Stimulated activated CD8-positive, alpha-beta memory T cell treated with anti-CD3 and anti-CD28 coated beads, Interleukin-12 subunit alpha, Interleukin-12 subunit beta, amount 100 ng/mL, for 24 hours (primary cell): Measurements from ENCODE around the gene SUN5.

Experiments used
- DNase-seq: peaks from one replicate; pipeline ENCODE4 v3.0.0-alpha.2; 2020; ENCODE audit errors: extremely low read depth

SUN5 gene

DNA sequence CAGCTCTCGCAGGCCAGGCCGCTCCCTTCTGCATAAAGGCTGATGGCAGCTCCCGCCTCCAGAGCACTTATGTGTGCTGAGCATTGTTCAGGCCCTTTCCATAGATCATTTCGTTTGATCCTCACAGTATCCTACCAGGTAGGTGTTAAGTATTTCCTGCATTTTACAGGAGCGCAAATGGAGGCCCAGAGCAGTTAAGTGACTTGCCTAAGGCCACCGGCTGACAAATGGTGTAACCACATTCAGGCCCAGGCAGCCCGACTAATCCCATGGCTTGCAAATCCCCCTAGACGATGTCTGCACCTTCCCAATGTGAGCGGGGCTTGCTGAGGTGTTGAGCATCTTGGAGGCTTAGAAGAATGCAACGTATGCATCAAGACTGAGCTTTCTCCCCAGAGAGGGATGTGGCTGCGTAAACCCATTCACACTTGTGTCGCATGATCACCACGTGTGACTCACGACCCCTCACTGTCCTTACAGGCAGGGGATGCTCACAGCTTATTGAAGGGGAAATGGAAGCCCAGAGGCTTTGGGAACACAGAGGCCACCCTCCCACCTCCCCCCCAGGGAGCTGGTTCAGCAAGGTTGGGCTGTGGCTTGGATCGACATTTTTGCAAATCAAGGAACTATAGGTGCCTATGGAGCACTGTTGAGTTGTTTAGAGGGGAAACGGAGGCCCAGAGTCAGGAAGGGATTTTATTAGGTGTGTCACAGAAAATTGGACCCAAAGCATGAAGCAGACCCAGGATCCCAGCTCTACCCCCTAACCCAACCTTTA is 10.3 kb upstream of the SUN5 start:
- no peak for DNase-seq

DNA sequence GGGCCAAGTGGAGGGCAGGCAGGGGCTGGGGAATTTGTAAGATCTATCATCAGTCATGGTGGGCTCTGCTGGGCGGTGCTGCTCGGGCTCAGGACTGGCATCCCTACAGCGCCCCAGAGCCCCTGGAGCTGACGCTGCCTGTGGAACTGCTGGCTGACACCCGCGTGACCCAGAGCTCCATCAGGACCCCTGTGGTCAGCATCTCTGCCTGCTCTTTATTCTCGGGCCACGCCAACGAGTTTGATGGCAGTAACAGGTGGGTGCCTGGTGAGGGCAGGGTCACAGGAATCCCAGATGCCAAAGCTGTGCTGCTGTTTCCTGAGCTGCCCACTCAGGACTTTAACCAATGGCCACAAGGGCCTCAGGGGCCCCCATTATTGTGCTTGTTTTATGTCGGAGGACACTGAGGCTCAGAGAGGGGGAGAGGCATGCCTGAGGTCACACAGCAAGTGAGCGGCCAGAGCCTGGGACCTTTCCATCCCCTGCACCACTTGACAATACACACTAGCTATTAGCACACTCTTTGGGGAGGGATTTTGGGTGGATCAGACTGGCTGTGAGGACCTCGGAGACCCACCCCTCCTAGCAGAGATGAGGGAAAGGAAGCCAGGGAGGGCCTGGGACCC is 9.6 kb upstream of the SUN5 start:
- DNase-seq, result no peak

DNA sequence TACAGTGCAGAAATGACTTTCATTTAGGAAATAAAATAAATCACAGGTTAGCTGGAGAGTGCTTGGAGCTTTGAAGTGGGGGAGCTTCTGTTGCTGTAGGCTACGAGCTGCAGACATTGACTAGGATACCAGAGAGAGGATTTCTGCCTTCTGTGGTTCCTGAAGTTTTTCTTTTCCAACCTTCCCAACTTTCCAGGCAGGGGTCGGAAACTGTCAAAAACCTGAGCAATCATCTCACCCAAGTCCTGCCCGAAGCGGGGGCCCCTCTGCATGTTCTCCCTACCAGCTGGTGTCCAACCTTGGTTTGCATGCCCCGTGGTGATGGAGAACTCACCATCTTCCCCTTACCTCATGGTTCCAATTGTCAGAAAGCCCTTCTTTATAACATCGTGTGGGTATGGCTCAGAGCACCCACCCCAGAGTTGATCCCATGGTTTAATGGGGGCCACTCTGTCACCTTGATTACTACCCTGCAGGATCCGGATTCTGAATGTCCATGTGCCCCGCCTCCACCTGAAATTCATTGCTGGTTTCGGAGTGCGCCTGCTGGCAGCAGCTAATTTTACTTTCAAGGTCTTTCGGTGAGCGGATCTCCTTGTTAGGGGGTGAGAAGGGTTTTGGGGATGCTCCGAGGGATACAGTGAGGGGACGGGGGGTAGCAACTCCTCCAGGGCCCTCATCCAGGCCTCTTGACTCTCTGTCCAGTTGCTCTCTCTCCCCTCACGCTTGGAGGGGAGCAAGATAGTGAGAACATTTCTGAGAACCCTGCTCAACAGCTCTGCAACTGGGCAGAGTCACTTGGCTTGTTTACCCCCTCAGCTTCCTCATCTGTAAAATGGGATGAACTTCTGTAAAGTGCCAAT is 8.3 kb upstream of the SUN5 start:
- DNase-seq, result no peak

DNA sequence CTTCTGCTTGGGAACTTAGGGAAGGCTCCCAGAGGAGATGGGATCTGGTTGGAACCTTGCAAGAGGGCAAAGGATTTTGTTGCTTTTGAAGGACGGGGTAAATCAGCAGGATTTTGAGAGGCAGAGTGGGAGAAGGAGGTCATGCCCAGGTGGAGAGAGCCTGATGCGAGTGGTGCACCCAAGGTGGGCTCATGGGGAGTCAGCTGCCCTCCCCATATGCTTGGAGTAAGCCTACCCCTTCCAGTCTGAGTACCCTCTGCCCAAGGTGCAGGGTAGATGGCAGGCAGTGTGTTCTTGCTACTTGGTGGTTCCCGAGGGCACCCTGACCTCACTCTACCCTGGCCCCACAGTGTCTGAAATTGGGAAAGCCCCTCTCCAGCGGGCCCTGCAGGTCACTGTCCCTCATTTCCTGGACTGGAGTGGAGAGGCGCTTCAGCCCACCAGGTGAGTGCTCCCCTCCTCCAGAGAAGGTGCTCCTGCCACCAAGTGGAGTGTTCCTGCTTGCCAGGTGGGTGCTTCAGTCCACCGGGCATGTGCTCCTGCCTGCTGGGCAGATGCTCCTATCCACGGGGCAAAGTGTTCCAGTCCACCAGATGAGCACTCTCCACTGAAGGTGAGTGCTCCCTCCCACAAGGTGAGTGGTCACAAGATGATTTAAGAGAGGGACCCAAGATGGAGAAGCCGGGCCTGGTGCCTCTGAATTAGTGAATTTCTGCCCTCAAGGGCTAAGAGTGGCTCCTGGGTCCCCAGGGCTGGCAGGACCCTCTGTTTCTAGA is 6.6 kb upstream of the SUN5 start:
- no peak for DNase-seq

DNA sequence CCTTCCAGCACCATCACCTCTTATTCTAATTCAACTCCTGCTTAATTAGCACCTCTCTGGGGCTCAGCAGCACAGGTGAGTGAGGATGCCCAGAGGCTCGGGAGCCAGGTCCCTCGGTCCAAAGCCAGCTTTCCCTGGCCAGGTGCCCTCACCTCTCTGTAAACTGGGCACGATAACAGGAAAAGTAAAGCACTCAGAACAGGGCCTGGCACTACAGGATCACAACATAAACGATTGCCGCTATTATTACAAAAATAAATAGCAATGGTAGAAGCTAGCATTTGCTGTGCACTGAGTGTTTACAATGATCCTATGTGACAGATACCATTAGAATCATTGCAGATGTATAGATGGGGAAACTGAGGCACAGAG is 5.9 kb upstream of the SUN5 start:
- DNase-seq, result no peak

DNA sequence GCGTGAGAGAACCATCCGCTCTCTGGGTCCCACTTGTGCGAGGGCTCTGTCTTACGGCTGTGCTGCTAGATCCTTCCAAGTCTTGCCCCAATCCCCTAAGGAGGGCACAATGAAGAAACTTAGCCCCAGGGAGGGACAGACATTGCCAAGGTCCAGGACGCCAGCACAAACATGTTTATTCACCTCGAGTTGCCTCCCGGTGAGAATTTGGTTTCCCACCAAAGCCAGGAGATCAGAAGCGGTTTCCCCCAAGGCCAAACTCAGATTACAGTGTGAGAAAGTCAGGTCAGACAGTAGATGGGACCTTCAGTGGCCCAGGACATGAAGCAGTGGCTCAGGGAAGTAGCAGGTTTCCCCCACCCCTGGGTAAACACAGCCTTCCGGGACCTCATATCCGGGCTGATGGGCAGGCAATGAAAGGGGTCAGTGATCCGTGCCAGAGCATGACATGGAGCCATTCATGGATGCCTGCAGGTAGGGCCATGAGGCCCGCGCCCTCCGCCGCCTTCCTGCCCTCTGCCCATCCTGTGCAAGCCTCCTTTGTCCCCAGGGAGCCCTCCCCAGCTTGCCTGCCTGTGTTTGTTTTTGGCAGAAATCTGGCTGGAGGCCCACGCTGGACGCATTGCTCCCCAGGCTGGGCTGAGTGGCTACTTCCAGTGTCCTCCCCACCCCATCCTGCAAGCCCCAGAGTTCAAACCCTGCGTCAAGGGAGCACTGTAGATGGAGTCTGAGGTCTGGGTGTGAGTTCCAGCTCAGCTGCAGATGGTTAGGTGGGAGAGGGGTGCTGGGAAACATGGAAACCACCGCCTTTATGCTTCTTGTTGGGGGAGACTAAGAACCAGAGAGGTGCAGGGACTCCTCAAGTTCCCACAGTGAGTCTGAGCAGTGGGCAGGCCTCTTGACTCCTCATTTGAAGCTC is 5.2 kb upstream of the SUN5 start:
- DNase-seq, result no peak

DNA sequence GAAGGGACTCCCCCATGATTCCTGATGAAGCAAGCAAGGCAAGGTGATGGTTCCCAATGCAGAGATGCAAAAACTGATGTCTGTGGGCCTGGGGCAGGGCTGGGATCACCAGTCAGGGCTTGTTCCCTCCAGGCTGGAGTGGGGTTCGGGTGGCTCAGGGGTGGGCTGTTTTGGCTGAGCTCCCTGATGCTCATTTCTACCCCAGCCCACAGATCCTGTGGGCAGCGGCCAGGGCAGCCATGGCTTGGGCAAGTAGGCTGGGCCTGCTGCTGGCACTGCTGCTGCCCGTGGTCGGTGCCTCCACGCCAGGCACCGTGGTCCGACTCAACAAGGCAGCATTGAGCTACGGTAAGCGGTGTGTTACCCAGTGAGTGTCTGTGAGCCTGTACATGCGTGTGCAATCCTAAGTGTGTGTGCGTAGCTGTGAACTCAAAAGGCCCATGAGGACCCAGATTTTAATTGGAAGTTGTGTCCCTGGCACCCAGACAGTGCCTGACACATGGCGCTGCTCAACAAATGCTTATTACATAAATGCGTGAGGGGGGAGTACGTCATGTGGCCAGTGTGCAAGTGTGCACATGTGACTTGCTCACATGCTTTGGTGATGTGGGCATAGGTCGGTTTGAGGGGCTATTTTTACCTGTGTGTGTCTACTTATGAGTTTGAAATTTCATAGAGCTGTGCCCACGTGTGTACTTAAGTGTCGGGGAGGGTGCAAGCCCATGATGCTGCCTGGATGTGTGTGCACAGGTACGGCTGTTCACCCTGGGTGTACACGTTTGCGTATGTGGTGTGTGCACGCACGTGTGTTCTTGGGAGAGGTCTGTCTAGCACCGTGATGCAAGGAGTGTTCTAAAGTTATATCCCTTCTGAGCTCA is 4.3 kb upstream of the SUN5 start:
- DNase-seq, result no peak

DNA sequence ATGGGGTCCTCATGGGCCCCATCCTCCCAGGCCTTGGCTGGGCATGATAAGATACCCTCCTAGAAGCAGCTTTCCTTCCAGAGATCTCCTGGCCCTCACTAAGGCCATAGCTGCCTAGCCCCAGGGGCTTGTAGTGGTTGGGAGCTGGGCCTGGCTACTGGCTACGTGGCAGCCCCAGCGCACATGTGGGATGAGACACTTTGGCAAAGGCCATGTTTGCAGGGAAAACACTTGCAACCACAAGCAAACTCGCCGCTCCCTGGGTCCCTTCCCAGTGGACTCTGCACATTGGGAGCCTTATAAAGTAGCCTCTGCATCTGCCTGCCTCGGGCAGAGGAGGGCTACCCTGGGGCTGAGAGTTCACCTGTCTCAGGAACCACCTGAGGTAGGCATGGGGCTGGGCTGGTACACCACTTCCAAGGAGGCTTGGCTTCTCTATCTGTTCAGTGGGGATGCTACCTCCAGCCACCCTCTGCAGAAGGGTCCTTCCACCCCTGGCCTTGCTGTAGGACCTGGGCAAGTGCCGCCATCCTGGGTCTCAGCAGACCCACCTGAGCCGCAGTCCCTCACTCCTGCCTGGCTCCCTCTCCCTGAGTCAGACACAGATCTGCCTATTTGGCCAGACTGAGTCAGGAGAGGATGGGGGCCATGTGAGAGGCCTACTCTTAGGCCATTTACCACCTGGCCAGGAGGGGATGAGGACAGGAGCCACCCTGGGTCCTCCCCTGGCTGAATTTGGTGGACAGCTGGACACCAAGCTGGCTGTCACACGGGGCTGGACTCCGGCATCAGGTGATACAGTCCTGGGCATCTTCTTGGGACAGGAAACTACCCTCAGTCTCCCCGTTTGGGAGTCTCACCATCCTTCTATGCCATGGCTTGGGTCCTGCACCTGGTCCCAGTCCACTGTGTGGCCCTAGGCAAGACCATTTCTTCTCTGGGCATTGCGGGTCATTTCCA is 3.4 kb upstream of the SUN5 start, which contains the start of gene BPIFB2:
Gene BPIFB2, plus strand, starts transcription at position 329 of the 960 bp plus-strand sequence. CDS start 871 bp downstream, outside the sequence.
- no peak for DNase-seq

DNA sequence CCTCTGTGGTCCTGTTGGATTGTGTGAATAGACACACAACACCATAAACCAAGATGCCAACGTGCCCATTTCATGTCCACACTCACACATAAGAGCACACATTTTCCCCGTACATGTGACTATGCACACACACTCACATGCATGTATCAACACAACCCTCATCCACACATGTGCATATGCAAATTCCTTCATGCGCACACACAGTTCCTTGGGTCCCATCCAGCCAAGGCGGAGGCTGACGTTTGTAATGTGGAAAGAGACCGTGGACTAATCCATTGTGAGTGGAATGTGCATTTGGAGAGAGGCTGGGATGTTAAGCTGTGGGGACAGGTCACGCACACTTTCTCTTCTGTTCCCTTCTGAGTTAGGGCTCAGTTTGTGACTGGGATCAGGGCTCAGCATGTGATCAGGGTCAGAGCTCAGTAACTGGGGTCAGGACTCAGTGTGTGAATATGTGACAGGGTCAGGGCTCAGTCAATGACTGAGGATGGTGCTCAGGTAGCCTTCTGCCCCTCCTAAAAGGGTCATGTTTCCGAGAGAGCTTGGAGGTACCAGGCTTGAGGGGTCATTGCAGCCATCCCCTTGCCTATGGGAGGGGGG is 2.6 kb upstream of the SUN5 start:
- no peak for DNase-seq

DNA sequence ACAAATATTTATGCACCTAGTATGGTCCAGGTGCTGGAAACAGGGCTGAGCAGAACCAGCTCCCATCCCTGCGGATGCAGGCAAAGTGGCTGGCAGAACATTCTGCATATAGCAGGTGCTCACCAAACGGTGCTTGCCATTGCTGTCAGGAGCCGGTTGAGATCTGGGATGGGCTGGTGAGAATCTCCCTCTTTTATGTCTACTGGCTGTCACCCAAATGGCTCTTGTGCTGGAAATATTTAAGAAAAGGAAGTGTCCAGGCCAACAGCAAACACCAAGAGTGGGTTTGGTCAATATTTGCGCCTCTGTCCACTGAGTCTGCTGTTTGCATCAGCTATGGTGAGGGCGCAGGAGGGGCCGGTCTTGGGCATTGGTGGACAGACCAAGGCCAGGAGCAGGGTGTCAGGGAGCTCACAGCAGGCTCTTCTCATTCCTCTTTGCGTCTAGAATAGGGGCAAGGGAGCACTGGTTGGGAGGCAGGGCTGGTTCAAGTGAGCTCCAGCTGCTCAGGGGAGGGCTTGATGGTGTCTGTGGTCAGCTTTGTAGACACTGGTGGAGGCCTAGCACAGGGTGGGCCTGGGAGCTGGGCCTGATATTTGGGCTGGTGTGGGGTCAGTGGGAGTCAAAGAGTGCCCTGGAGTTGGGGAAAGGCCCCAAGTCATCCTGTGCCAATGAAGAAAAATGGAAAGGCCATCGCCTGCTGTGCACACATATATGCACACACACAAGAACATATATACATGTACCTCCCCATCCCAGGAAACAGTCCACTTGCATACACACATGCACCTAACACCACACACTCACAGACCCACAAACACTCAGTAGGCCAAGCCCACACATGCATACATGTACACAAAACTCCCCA is 1.9 kb upstream of the SUN5 start:
- DNase-seq, result no peak

DNA sequence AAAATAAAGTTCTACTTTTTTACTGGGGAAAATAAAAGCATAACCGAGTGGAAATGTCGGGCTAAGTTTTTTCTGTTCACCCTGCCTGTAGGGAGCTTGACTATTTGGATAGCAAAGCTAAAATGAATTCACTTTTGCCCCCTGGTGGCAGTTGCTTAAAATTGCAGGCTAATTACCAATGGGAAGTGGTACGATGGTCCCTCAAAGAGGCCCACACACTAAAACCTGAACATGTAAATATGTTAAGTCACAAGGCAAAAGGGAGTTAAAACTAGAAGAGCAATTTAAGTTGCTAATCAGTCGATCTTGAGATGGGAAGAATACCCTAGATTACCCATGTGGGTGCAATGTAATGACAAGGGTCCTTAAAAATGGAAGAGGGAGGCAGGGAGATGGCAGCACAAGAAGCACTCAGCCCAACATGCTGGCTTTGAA is 916 bp upstream of the SUN5 start:
- DNase-seq, result no peak

DNA sequence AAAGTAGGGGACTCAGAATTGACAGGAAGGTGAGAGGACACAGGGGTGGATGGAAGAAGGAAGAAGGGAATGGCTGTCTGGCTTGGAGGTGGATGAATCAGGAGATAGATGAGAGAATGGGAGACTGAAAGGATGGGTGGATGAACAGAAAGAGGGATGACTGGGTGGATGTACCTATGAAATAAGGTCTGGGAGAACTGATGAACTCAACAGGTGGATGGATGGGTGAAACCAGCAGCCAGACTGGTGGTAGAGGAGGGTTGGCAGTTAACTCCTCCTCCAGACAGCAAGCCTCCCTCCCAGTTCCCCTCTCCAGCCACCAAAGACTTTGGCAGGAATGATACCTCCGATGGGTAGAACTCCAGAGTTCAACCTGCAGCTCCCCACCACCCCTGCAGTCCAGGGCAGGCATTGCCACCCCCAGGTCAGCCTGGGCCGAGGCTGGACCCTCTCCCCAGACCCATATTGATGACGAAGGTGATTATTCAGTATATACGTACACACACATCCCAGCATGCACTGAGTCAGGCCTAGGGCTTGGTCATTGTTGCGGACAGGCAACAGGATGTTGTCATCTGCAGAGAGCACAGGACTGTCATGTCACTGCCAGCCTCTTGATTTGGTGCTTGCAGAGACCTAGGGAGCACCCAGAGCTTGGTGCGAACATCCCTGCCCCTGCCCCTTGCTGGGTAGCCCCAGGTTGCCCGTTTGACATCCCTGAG is 2.0 kb downstream of the SUN5 start:
- no peak for DNase-seq

DNA sequence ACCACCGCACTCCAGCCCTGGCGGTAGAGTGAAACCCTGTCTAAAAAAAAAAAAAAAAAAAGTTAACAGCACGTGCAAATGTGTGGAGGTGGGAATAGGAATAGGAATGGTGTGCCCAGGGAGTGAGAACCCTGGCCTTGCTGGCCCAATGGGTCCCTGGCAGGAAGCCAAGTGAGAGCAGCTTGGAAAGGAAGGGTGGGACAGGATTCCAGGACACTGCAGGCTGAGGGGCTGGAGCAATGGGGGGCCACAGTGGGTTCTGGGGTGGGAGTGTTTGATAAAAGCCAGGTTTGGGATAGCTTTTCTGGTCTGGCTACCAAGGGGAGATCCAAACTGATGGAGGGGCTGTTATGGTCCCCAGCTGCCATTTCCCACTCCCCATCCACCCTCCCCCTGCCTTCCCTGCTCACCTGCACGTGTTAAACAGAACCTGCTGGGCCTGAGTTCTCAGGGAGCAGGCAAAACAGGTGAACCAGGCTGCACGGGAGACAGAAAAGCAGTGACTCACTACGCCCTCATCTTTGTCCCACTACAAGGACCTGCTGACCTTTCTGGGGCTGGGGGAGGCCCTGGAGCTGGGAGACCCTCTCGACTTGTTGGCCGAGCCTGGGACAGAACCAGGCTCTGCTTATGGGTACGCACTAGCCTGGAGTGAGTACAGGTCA is 3.3 kb downstream of the SUN5 start:
- DNase-seq, result no peak

DNA sequence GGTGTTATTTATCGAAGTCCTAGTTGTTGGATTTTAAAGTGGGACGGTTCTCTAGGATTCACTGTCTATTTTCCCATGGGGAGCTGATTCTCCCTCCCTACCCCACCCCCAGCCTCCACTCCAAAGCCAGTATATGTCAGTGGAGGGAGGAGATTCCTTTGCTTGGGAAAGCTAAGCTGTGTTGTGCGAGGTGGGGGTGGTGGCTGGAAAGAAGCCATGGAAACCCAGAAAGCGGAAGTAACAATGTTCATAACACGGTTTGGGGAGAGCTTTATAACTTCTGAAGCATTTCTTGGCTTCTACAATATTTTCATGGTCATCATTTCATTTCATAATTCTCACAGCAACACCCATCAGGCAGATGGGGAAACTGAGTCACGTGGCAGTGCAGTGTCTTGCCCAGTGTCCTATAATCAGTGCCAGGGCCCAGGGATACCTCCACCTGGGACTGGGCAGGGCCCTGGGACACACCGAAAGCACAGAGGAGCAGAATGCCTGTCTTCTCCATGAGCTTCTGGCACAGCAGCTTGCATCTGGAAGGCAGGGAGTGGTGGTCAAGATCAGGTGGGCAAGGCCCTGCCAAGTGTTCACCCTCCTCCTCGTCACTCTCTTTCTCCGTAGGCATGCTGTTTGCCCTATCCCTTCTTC is 4.5 kb downstream of the SUN5 start:
- DNase-seq, result no peak

DNA sequence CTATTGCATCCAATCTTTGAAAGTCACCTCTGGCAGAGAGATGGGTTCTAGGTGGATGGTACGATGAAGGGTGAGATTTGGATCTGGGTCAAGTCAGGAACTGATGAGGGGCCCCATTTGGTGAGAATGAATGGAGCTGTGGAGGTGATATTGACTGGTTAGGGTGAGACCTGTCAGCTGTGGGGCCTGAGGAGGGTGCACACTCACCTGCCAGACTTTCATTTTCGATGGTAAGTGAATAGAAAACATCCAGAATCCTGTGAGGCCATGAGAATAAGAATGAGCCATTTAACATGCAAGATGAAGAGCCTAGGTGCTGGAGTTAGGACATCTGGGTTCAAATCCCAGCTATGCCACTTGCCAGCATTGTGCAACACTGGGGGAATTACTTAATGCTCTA is 6.8 kb downstream of the SUN5 start:
- DNase-seq, result no peak
